AG10803 (cell line): Measurements from ENCODE around the gene FAM227B.

Source experiments
- DNase-seq: peaks from one replicate; pipeline ENCODE4 v3.0.0; 2010; ENCODE audit warnings: low read depth
- H3K4me3 ChIP-seq: 2 replicates; pipeline ENCODE4 v1.5.1; 2011; ENCODE audit warnings: mild to moderate bottlenecking, low read length, control low read depth
- CTCF ChIP-seq: conservative IDR thresholded peaks from 2 replicates; pipeline ENCODE4 v1.5.1; 2011; ENCODE audit warnings: mild to moderate bottlenecking, low read length, control low read depth, inconsistent platforms

FAM227B gene

GRCh38 chr15:49331951-49332350, 288.7 kb downstream of the FAM227B start:
- peak; percentile 28 for DNase-seq
- no peak overlapping the region for H3K4me3 ChIP-seq
- no peak for TF ChIP-seq CTCF

- no peak for TF ChIP-seq CTCF
- DNase-seq, result peak; percentile 41
- no peak overlapping the region for H3K4me3 ChIP-seq
Observed at GRCh38 chr15:49331442-49331841, 289.2 kb downstream of the FAM227B start.

GRCh38 chr15:49330166-49330565, 290.5 kb downstream of the FAM227B start:
- no peak for TF ChIP-seq CTCF
- peak; percentile 65 for DNase-seq
- H3K4me3 ChIP-seq, result no peak overlapping the region

- DNase-seq, result no peak
- H3K4me3 ChIP-seq, result no peak overlapping the region
- TF ChIP-seq CTCF, result no peak
Observed at GRCh38 chr15:49328941-49329340, 291.7 kb downstream of the FAM227B start.

- H3K4me3 ChIP-seq, result no peak overlapping the region
- no peak for DNase-seq
- TF ChIP-seq CTCF, result no peak
Observed at GRCh38 chr15:49327927-49328326, 292.7 kb downstream of the FAM227B start.

- no peak for DNase-seq
- no peak overlapping the region for H3K4me3 ChIP-seq
- no peak for TF ChIP-seq CTCF
Observed at GRCh38 chr15:49323207-49323606, 297.4 kb downstream of the FAM227B start.

- TF ChIP-seq CTCF, result no peak
- DNase-seq, result peak; percentile 9
- no peak overlapping the region for H3K4me3 ChIP-seq
Observed at GRCh38 chr15:49320351-49320750, 300.3 kb downstream of the FAM227B start.
